BE2C (cell line): ENCODE measurements around the gene HDAC7. TPM values are rescaled to one million over a fixed set of nuclear protein-coding genes. Genes with fewer than 3 reads are reported as not detected.
A peak's percentile ranks its signal among the peaks of the same experiment; 100 is the strongest.

Source experiments
- DNase-seq: peaks from one replicate; pipeline ENCODE4 v3.0.0-alpha.2; 2020
- H3K27me3 ChIP-seq: fragments of 250-450 bp; sonication (Bioruptor Pico); 2 replicates; pipeline ENCODE4 v1.5.1; 2020; ENCODE audit warnings: mild to moderate bottlenecking
- H3K36me3 ChIP-seq: fragments of 250-450 bp; sonication (Bioruptor Pico); 2 replicates; pipeline ENCODE4 v1.5.1; 2020; ENCODE audit warnings: mild to moderate bottlenecking
- H3K4me1 ChIP-seq: fragments of 250-450 bp; sonication (Bioruptor Pico); 2 replicates; pipeline ENCODE4 v1.5.1; 2020
- H3K4me3 ChIP-seq: 2 replicates; pipeline ENCODE4 v1.5.1; 2011; ENCODE audit warnings: low read depth, low read length
- H3K9me3 ChIP-seq: fragments of 250-450 bp; sonication (Bioruptor Pico); 2 replicates; pipeline ENCODE4 v1.5.1; 2020
- CTCF ChIP-seq: IDR thresholded peaks from 2 replicates; pipeline ENCODE4 v1.5.1; 2012; ENCODE audit warnings: mild to moderate bottlenecking, low read depth, low read length
- polyA plus RNA-seq: library from polyadenylated mRNA; unstranded; fragments of >200 nt; gene quantifications from one replicate; pipeline ENCODE4 v1.2.1, GENCODE V29; 2012; ENCODE audit warnings: low read depth, missing spikeins; ENCODE audit not compliant: insufficient read length, insufficient read depth

Gene HDAC7
- polyA plus RNA-seq, result 178 TPM

- Histone ChIP-seq H3K4me3 (peak within 1 kb of the TSS; percentile 69), H3K36me3 (no peaks in the 10 kb centered on the region), H3K4me1 (peaks cover 15% of the 10 kb centered on the region), H3K27me3 (no peaks in the 10 kb centered on the region), H3K9me3 (no peaks in the 10 kb centered on the region)
- DNase-seq, result peak; percentile 89
- no peak for TF ChIP-seq CTCF
These were observed at the start of gene HDAC7 for GRCh38 chr12:47819896-47820630. HDAC7 (minus strand) TSS chr12:47819903; CDS start chr12:47819785, 118 bp downstream.

GRCh38 chr12:47868552-47869031 lies 48.9 kb upstream of the HDAC7 start:
- H3K9me3 ChIP-seq, result no peaks in the 10 kb centered on the region
- H3K27me3 ChIP-seq, result no peaks in the 10 kb centered on the region
- no peak for TF ChIP-seq CTCF
- no peaks in the 10 kb centered on the region for H3K4me1 ChIP-seq
- DNase-seq, result no peak
- no peaks in the 10 kb centered on the region for H3K36me3 ChIP-seq
- no peak overlapping the region for H3K4me3 ChIP-seq

GRCh38 chr12:47868041-47868440 lies 48.3 kb upstream of the HDAC7 start:
- H3K4me1 ChIP-seq, result no peaks in the 10 kb centered on the region

GRCh38 chr12:47867495-47867941 lies 47.8 kb upstream of the HDAC7 start:
- DNase-seq, result no peak
- Histone ChIP-seq H3K4me1 (no peaks in the 10 kb centered on the region), H3K9me3 (no peaks in the 10 kb centered on the region), H3K36me3 (no peaks in the 10 kb centered on the region), H3K4me3 (no peak overlapping the region), H3K27me3 (no peaks in the 10 kb centered on the region)
- TF ChIP-seq CTCF, result no peak

More at GRCh38 chr12:47868041-47868440, 48.3 kb upstream of the HDAC7 start:
- no peak for TF ChIP-seq CTCF
- no peak for DNase-seq
- no peaks in the 10 kb centered on the region for H3K36me3 ChIP-seq
- H3K4me3 ChIP-seq, result no peak overlapping the region
- no peaks in the 10 kb centered on the region for H3K27me3 ChIP-seq
- H3K9me3 ChIP-seq, result no peaks in the 10 kb centered on the region

- no peaks in the 10 kb centered on the region for H3K27me3 ChIP-seq
- TF ChIP-seq CTCF, result no peak
- H3K9me3 ChIP-seq, result no peaks in the 10 kb centered on the region
- H3K4me3 ChIP-seq, result no peak overlapping the region
- H3K36me3 ChIP-seq, result no peaks in the 10 kb centered on the region
- DNase-seq, result no peak
- H3K4me1 ChIP-seq, result no peaks in the 10 kb centered on the region
These were observed 45.0 kb upstream of the HDAC7 start for GRCh38 chr12:47864646-47865235.

- no peak for TF ChIP-seq CTCF
- no peaks in the 10 kb centered on the region for H3K27me3 ChIP-seq
- no peaks in the 10 kb centered on the region for H3K36me3 ChIP-seq
- H3K4me3 ChIP-seq, result no peak overlapping the region
- no peaks in the 10 kb centered on the region for H3K4me1 ChIP-seq
- DNase-seq, result no peak
- no peaks in the 10 kb centered on the region for H3K9me3 ChIP-seq
These were observed 44.3 kb upstream of the HDAC7 start for GRCh38 chr12:47863985-47864384.
